HG03025 (cell line): ENCODE data around the gene ARMC9.
"Not testable (repeated sequence)": the region's sequence is repeated elsewhere in the genome, so short reads cannot be mapped to it uniquely, and the experiment has no call there.

Experiments
- ATAC-seq: cut with Tn5 transposase; IDR thresholded peaks from one replicate; pipeline ENCODE4 v1.9.1; 2021; ENCODE audit warnings: mild to moderate bottlenecking, moderate library complexity; ENCODE audit not compliant: unreplicated experiment, low FRiP score

ARMC9 gene

DNA sequence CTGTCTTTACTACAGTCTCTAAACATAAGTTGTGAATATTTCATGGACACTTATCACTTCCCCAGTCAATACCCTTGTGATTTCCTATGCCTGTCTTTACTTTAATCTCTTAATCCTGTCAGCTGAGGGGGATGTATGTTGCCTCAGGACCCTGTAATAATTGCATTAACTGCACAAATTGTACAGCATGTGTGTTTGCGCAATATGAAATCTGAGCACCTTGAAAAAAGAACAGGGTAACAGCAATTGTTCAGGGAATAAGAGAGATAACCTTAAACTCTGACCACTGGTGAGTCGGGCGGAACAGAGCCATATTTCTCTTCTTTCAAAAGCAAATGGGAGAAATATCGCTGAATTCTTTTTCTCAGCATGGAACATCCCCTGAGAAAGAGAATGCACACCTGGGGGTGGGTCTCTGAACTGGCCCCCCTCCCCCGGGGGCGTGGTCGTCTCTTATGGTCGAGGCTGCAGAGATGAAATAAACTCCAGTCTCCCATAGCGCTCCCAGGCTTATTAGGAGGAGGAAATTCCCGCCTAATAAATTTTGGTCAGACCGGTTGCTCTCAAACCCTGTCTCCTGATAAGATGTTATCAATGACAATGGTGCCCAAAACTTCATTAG, 177.7 kb downstream of the ARMC9 start:
- ATAC-seq: not testable (repeated sequence)

DNA sequence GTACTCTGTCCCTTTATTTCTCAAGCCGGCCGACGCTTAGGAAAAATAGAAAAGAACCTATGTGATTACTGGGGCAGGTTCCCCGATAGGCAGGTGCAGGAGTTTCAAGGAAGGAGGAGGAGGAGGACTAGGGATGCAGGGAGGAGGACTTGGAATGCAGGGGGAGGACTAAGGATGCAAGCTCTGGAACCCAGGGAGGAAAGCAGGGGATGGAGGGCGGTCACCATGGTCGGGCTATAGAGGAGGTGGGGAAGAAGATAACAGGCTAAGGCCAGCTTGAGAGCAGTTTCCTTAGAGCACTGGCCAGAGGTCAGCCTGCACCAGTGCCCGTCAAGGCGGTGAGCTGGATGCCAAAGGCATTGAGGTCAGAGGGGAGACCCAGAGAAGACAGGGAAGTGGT, 178.4 kb downstream of the ARMC9 start:
- no peak for ATAC-seq

DNA sequence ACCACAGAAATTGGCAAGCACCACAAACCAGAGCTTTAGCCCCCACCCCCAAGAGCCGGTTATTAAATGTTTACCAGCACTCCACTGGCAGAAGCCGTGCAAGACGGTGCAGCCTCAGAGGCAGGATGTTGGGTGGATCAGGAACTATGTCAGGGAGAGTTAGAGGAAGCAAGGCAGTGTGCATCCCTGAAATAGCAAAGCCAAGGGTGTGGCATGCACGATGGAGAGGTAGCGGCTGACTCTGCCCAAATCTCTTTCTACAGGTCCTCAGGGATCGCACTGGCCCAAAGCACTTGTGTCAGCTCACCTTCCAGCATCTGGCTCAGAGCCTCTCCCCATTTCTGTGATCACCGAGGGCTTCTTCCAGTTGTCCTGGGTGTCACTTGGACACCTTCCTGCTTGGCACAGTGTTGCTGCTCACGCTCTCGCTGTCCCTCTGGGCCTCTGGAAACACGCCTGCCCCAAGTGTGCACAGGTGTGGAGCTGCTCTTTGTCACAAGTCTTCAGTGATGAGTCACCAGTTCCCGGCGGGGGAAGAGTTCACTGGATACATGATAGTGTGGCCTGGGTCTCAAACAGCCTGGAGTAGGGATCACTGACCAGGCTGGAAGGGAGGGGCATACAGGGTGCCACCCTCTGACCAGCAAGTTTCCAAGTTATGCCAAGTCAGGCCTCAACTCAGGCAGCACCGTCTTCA, 179.7 kb downstream of the ARMC9 start:
- no peak for ATAC-seq

DNA sequence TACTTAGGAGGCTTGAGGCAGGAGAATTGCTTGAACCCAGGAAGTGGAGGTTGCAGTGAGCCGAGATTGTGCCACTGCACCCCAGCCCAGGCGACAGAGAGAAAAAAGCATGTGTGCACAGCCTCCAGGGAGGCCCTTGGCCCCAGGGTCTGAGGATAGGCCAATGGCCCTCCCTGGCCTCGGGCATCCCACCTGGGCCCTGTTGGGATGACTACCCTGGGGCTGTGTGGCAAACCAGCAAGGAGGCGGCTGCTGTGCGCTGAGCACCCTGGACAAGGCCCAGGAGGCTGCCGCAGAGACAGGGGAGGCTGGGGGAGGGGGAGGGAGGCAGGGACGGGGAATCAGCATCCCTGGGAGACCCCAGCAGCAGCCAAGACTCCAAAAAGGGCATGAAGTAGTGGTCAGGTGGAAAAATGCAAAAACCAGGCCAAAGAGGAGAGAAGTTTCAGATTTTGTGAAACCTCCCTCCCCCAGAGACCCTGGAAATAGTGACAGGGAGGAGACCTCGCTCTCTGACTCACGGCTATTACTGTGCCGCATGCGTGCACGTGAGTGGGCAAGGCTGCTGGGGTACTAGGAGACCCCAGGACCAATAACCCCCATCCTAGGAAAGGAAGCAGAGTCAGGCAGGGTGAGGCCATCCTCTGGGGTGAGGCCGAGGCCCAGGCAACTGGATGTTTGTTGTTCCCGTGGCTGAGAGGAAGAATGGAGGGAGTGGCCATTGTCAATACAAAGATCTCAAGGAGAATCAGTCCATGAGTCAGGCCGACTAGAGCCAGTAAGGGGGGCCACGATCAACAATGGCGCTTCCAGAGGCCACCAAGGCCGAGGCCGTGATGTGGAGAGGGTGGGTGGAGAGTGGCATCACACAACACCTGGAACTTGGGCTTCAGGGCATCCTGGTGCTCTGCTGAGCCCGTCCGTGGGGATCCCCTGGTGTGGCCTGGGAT, 181.1 kb downstream of the ARMC9 start:
- ATAC-seq: no peak

DNA sequence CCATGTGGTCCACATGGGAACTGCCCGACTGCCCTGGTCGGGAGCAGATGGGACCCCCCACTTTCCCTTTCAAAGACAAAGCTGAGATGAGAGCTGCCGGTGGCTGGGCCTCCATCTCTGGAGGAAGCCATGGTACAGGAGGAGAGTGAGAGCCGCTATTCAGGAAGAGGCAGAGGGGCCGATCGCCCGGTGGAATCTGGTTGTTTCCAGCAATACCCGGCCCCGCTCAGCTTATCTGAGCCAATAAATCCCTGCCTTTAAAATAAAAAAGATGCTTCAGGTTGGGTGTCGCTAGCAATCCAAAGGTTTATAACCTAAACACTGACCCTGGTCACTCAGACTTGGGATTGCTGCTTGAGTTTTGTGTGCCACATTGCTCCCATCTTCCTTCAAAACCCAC, 181.9 kb downstream of the ARMC9 start:
- no peak for ATAC-seq

GRCh38 chr2:231380991-231381847, 182.8 kb downstream of the ARMC9 start:
- no peak for ATAC-seq

- no peak for ATAC-seq
These were observed 183.7 kb downstream of the ARMC9 start for GRCh38 chr2:231382116-231382515.

GRCh38 chr2:231383416-231384108, 185.1 kb downstream of the ARMC9 start:
- ATAC-seq: no peak

GRCh38 chr2:231384109-231384435, 185.6 kb downstream of the ARMC9 start:
- ATAC-seq: no peak

DNA sequence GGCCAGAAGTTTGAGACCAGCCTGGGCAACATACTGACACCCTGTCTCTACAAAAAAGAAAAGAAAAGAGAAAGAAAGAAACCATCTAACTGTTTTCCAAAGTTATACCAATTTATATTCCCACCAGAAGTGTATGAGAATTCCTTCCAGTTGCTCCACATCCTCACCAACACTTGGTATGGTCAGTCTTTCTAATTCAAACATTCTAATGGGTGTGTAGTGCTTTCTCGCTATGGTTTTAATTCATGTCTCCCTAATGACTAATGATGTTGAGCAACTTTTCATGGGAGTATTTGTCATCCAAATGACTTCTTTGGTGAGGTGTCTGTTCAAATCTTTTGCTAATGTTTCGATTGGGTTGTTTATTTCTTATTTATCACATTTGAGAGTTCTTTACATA, 186.5 kb downstream of the ARMC9 start:
- ATAC-seq: no peak

- ATAC-seq: no peak
These were observed 187.0 kb downstream of the ARMC9 start for GRCh38 chr2:231385429-231385828.

DNA sequence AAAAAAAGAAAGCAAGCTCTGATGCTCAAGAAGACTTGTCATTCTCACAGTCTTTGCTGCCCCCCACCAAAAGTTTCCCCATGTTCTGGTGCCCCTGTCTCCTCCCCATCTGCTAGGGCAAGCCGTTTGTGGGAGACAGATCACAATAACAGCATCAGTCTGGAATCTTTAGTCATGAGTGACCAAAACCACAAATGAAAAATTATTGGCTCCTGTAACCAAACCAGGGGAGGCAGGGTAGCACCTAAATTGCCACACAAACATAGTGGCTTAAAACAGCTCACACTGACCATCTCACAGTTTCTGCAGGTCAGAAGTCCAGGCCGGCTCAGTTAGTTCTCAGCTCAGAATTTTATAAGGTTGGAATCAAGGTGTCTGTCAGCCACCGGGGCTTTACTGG, 188.0 kb downstream of the ARMC9 start:
- no peak for ATAC-seq

- no peak for ATAC-seq
These were observed 189.7 kb downstream of the ARMC9 start for GRCh38 chr2:231387904-231388724.

GRCh38 chr2:231388725-231389346, 190.4 kb downstream of the ARMC9 start:
- ATAC-seq: no peak

- no peak for ATAC-seq
These were observed 192.2 kb downstream of the ARMC9 start for GRCh38 chr2:231390667-231391066.

GRCh38 chr2:231391981-231392380, 193.6 kb downstream of the ARMC9 start:
- ATAC-seq: no peak

GRCh38 chr2:231392431-231393148, 194.2 kb downstream of the ARMC9 start:
- ATAC-seq: no peak
